ENCODE measurements around the gene UCKL1.
A peak's percentile ranks its signal among the peaks of the same experiment; 100 is the strongest.
"Not testable (repeated sequence)": the region's sequence is repeated elsewhere in the genome, so short reads cannot be mapped to it uniquely, and the experiment has no call there.

The UCKL1 gene

DNA sequence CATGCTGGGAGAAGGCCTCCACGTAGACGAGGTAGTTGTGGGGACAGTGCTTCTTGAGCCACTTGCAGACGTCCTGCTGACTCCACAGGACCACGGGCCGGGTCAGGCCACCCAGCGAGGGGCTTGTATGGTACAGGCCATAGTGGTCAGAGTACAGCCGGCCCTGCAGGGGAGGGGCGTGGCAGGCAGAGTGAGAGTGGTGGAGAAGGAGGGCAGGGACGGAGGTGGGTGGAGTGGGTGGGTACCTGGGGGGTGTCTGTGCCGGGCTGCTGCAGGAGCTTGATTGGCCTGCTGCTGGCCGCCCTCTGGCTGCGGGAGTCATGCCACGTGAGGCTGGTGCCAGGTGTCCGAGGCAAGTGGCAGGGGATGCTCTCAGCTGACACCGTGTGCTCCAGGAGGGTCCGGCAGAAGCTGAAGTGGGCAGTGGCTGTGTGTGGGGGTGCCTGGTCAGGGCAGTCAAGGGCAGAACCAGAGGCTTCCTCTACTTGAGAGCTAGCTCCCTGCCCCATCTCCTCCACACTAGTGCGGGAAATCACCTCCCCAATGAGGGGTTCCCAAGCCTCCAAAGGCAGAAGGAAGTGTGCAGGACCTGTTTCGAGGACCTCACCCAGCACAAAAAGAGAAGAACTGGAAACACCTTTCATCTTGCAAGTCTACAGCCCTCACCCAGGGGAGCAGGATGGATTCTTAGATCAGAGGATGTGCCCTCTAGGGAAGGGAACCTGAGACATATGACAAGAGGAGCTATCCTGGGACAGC, 20.9 kb upstream of the UCKL1 start:
- no peak for DNase-seq (ENCODE audit: low spot score)
- TF ChIP-seq, protein P1, sequence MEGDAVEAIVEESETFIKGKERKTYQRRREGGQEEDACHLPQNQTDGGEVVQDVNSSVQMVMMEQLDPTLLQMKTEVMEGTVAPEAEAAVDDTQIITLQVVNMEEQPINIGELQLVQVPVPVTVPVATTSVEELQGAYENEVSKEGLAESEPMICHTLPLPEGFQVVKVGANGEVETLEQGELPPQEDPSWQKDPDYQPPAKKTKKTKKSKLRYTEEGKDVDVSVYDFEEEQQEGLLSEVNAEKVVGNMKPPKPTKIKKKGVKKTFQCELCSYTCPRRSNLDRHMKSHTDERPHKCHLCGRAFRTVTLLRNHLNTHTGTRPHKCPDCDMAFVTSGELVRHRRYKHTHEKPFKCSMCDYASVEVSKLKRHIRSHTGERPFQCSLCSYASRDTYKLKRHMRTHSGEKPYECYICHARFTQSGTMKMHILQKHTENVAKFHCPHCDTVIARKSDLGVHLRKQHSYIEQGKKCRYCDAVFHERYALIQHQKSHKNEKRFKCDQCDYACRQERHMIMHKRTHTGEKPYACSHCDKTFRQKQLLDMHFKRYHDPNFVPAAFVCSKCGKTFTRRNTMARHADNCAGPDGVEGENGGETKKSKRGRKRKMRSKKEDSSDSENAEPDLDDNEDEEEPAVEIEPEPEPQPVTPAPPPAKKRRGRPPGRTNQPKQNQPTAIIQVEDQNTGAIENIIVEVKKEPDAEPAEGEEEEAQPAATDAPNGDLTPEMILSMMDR (IDR thresholded peaks at IDR 0.05; ENCODE audit: extremely low read depth, missing control alignments): no peak

DNA sequence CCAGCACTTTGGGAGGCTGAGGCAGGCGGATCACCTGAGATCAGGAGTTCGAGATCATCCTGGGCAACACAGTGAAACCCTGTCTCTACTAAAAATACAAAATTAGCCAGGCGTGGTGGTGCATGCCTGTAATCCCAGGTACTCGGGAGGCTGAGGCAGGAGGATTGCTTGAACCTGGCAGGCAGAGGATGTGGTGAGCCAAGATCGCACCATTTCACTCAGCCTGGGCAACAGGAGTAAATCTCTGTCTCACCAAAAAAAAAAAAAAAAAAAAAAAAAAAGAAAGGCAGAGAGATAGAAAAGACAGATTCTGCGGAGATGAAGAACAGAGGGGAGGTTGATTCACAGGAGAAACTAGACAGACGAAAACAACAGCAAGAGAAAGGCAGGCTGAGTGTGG, 20.3 kb upstream of the UCKL1 start:
- DNase-seq (ENCODE audit: low spot score): not testable (repeated sequence)

DNA sequence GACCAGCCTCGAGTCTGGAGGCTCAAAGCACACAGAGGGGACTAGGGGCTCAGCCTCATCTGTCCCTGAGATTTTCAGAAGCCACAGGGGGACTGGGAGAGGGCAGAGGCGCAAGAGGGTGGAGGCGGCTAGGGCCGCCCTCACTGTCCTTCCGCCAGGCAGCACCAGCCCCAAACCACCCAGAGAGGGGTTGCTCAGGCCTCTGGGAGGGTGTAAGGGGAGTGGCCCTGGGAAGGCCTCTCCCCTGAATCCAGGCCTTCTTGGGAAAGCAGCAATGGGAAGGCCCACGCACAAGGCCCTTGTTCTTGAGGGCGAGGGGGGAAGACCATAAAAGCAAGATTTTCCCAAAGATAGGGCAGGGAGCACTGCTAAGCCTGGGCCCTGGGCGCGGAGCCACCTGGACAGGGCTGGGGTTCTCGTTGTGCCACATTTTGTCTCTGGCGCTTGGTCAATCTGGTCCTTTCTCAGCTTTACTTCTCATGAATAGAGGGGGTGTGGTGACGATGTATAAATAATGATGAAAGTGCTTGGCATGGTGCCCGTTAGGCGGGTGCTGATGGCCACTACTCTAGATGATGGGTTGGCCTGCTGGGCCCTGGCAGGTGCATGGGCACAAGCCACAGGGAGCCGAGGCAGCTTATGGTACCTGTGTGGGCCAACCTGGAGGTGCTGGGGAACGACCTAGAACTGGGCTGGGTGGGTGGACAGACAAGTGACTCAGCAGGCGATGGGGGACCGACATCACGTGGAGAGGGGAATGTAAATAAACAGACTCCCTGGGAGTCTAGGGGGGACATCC, 18.4 kb upstream of the UCKL1 start:
- TF ChIP-seq, protein P1 (IDR thresholded peaks at IDR 0.05; ENCODE audit: extremely low read depth, missing control alignments): no peak
- DNase-seq (ENCODE audit: low spot score): no peak

DNA sequence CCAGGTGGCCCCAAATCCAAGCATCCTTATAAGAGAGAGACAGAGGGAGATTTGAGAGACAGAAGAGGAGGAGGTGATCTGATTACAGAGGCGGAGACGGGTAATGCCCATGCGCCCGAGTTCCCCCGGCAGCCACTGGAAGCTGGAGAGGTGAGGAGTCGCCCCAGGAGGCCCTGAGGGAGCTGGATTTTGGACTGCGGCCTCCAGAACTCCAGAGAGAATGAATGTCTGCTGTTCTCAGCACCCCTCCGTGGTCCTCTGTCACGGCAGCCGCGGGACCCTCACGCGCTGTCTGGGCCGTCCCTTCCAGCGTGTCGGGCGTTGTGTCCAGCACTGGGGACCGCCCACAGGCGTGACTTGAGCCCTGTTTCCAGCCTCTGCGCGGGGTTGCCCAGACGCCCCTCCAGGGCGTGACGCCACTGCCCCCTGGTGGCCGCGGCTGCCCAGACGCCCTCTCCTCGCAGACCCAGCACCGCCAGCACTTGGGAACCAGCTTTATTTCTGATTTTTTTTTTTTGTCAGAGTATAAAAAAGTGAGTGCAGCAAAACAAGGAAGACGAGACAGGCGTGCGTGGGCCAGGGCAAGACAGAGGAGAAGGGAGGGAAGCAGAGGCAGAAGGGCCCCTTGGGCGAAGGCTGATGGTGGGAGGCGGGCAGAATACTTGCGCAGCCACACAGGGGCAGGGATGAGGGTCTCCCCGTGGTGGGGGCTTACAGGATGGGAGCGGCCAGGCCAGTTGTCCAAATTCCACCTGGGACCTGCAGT, 17.6 kb upstream of the UCKL1 start:
- peak; percentile 90 for DNase-seq (ENCODE audit: low spot score)
- TF ChIP-seq, protein P1 (IDR thresholded peaks at IDR 0.05; ENCODE audit: extremely low read depth, missing control alignments): peak; percentile 95

DNA sequence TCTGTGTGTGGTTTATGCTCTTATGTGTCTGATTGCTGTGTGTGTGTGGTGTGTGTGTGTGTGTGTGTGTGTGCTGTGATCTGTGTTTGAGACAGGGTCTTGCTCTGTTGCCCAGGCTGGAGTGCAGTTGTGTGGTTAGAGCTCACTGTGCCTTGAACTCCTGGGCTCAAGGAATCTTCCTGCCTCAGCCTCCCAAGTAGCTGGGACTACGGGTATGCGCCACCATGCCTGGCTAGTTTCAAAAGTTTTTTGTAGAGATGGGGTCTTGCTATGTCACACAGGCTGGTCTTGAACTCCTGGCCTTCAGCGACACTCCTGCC, 16.9 kb upstream of the UCKL1 start:
- TF ChIP-seq, protein P1 (IDR thresholded peaks at IDR 0.05; ENCODE audit: extremely low read depth, missing control alignments): no peak
- DNase-seq (ENCODE audit: low spot score): no peak

DNA sequence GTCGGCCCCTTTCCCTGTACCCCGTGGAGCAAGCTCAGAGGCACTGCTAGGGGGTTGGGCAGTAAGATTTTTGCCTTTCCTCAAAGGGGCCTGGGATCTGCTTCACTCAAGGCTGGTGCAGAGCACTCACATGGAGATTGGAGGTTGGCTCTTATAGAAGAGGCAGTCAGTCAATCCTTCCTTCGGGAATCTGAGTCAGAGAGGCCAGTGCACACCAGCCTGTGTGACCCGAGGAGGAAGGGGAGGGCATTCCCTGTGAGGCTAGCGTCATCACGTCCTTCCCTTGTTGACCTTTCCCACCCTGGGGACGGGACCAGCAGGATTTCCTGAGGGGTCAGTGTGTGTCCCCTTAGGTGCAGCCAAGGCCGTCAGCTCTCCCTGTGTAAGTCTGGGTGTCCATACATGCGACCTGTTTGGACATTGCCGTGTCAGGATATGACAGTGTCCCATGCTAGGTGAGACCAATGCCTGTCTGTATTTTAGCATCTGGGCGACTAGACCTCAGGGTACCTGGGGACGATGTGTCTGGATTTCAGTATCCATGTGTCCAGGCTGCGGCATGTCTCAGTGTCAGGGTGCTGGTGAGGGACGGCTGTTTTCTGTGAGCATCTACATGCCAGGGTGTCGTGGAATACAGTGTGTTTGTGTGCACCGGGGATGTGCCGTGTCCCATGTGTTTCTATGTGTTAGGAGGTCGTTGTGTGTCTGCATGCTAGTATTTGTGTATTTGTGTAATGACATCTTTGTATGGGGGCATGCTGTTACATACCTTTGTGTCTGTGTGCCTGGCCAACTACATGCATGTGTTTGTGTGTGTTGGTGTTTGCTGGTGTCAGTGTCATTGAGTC, 16.3 kb upstream of the UCKL1 start:
- no peak for DNase-seq (ENCODE audit: low spot score)
- TF ChIP-seq, protein P1 (IDR thresholded peaks at IDR 0.05; ENCODE audit: extremely low read depth, missing control alignments): no peak

DNA sequence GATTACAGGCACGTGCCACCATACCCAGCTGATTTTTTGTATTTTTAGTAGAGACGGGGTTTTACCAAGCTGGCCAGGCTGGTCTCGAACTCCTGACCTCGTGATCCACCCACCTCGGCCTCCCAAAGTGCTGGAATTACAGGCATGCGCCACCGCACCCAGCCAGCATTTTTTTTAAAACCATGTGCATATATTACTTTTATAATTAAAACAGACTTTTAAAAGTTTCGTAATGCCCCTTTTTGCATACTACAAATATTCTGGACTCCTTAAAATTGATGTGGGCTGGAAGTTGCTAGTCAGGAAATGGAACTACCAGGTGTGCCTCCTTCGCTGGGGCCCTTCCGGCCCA, 15.7 kb upstream of the UCKL1 start:
- DNase-seq (ENCODE audit: low spot score): not testable (repeated sequence)

Measured in GM20000 (cell line).